GM10248 (cell line): ENCODE data around the gene TWIST1.

Source experiments
- CTCF ChIA-PET: fragments of 300-600 bp; sonication (Branson Sonifier 250); formaldehyde crosslinking; extraction: SDS; loops from one replicate; lab custom pipeline; 2021; ENCODE audit warnings: antibody characterized with exemption; lab: Yijun Ruan, JAX
- POLR2A ChIA-PET: fragments of 350-650 bp; sonication (Branson Sonifier 250); formaldehyde crosslinking; extraction: SDS; loops from one replicate; lab custom pipeline; 2020; ENCODE audit warnings: antibody characterized with exemption; lab: Yijun Ruan, JAX
- DNase-seq: peaks from one replicate; pipeline ENCODE4 v3.0.0; 2012; ENCODE audit errors: extremely low spot score
- TF ChIP-seq, protein P1 (sequence below): IDR thresholded peaks from 2 replicates; pipeline ENCODE4 v1.5.1; 2012; ENCODE audit warnings: mild to moderate bottlenecking, low read depth; ENCODE audit errors: extremely low read depth, missing control alignments, control extremely low read depth

The TWIST1 gene

DNA sequence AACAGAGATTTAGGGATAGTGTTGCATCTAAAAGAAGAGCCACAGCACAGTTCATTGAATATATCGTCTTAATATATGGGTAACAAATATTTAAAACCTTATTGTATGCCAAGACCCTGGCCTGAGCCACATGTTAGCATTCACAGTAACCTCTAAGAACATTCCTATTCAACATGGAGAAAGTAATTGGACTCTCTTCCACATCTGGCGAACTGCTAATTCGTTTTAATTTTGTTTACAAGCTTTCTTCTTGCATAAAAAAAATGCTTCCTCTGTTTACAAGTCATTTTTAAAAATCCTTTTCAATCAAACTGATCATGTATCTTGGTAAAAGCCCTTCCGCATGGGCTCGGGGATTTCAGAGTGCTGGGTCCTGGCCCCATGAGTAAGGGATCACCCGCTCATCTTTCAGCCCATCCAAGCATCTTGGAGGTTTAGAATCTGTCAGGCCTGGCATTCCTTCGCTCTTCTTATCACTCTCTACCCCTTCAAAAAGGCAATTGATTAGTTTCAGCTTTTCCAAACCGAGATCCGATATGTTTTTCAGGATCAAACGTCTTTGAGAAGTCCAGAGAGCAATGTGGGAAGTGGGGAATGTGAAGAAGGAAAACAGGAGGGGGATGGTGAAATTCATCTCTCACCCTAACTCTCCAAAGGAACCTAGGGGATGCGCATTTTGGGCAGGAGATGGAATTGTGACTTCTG lies 7.3 kb downstream of the TWIST1 start:
- POLR2A ChIA-PET, result no interaction called here

DNA sequence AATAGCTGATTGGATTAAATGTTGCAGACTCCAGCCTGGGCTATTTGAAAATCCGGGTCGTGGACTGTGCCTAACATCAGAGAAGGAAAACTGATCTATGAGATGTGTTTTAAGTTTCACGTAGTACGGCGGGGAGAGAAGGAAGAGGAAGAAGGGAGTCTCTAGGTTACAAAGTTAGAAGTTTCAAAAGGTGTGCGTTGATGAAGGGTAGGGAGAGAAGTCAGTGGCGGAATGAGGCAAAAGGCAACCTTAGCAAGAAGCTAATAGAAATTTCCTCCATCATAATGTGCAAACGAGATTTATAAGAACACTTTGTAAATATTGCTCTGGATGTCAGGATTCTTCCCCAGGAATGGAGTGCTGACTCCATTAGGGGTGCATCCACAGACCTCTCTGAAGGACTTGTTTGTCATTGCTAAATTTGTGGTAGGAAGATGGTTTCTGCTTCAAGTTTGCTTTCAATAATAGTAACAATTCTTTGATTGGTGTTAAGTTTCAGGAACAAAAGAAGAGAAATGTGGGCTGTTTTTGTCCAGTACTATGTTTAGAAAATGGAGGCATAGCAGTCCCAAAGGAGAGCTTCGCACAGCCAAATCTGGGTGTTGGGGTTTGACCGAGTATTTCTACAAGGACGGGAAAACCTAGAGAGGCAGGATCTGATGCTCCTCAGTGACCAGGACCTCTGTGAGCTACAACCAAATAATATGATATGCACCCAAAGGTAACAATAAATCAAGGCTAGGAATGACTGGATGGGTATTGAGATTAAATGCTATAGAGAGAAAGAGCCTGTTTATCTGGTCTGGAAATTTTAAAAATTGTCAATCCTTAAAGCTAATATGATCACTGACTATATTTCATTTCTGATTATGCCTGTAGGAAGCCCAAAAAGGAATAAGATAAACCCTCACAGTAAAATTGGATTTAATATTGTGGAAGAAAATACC lies 8.2 kb downstream of the TWIST1 start:
- DNase-seq, result no peak
- POLR2A ChIA-PET, result no interaction called here
- CTCF ChIA-PET, result interaction anchor here (0.9 to 1.9 kb wide), 2 partner anchors 9 to 15 kb away, joined by 4 to 6 read pairs; no protein-coding TSS in a partner anchor
- TF ChIP-seq, protein P1, sequence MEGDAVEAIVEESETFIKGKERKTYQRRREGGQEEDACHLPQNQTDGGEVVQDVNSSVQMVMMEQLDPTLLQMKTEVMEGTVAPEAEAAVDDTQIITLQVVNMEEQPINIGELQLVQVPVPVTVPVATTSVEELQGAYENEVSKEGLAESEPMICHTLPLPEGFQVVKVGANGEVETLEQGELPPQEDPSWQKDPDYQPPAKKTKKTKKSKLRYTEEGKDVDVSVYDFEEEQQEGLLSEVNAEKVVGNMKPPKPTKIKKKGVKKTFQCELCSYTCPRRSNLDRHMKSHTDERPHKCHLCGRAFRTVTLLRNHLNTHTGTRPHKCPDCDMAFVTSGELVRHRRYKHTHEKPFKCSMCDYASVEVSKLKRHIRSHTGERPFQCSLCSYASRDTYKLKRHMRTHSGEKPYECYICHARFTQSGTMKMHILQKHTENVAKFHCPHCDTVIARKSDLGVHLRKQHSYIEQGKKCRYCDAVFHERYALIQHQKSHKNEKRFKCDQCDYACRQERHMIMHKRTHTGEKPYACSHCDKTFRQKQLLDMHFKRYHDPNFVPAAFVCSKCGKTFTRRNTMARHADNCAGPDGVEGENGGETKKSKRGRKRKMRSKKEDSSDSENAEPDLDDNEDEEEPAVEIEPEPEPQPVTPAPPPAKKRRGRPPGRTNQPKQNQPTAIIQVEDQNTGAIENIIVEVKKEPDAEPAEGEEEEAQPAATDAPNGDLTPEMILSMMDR, result no peak

More for the DNA sequence above, 7.3 kb downstream of the TWIST1 start:
- CTCF ChIA-PET, result interaction anchor here (1.9 kb wide), 1 partner anchor 10 kb away, joined by 6 read pairs; no protein-coding TSS in a partner anchor
- TF ChIP-seq, protein P1, result no peak
- DNase-seq, result no peak

DNA sequence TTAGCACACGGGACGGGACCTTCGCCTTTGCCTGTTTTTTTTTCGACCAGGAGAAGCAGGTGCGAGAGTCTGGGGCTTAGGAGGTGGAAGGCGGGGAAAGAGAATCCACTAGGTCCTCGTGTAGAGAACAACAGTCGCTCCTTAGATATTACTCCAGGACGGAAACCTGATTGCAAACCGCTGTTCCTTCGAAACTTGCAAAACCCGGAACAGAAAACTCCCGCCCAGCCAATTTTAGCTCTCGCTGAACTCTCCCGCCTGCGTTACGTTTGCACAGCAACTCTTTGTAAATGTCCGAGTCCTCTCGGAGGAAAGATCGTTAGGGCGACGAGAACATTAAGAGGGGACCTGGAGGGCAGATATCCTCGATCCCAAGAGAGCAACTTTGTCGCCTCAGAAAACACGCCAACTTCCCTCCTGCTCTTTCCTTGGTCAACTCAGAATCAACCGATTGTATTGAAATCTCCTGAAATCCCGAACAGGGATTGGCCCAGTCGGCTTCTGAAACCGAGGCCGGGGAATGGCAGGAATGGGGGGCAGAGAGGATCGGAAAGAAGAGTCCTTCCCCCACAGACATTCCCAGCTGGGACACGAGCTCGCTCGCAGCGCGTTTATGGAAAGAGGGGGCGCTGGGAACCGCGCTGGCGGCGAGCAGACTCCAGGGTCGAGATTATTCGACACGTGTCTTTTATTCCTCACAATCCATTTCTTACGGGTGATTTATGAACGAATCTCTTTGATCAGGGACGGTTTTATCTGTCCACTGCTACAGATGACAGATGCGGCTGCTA lies 9.9 kb downstream of the TWIST1 start:
- DNase-seq, result no peak
- ChIA-PET CTCF (interaction anchor here (0.7 kb wide), 1 partner anchor 12 kb away, joined by 3 read pairs; no protein-coding TSS in a partner anchor), POLR2A (no interaction called here)
- TF ChIP-seq, protein P1, result no peak

- POLR2A ChIA-PET, result no interaction called here
- TF ChIP-seq, protein P1, result no peak
- CTCF ChIA-PET, result interaction anchor here (0.7 kb wide), 1 partner anchor 12 kb away, joined by 3 read pairs; no protein-coding TSS in a partner anchor
- DNase-seq, result no peak
Observed at GRCh38 chr7:19107081-19107355, 10.4 kb downstream of the TWIST1 start.

- TF ChIP-seq, protein P1, result no peak
- DNase-seq, result no peak
- ChIA-PET POLR2A (no interaction called here), CTCF (interaction anchor here (0.7 to 1.6 kb wide), 3 partner anchors 10 to 13 kb away, joined by 3 read pairs; partner anchors contain the start of gene TWIST1)
Observed at GRCh38 chr7:19106241-19107080, 11.0 kb downstream of the TWIST1 start.
